CD4-positive, alpha-beta T cell treated with Interleukin-4 for 1 hour (primary cell): Measurements from ENCODE around the gene G2E3.
"Not testable (repeated sequence)": the region's sequence is repeated elsewhere in the genome, so short reads cannot be mapped to it uniquely, and the experiment has no call there.

Experiments used
- DNase-seq, 2 donors: peaks; one replicate each; pipeline ENCODE4 v3.0.0-alpha.2; 2020 to 2022

Gene G2E3

GRCh38 chr14:30558675-30559555 lies at the start of gene G2E3:
TSS of gene G2E3 (plus strand) at chr14:30559158. CDS start at chr14:30581080, 21,922 bp downstream.
- peak; percentile 86 for DNase-seq

- no peak for DNase-seq
Observed at GRCh38 chr14:30517737-30518136, 41.2 kb upstream of the G2E3 start.

- no peak for DNase-seq
Observed at GRCh38 chr14:30518867-30519560, 39.9 kb upstream of the G2E3 start.

- DNase-seq, result no peak
Observed at GRCh38 chr14:30519961-30520360, 39.0 kb upstream of the G2E3 start.

GRCh38 chr14:30520536-30520935 lies 38.4 kb upstream of the G2E3 start:
- no peak for DNase-seq

- peak in 1 of 2 donors; percentile 54 for DNase-seq
Observed at GRCh38 chr14:30521899-30522736, 36.8 kb upstream of the G2E3 start.

- no peak for DNase-seq
Observed at GRCh38 chr14:30525833-30526232, 33.1 kb upstream of the G2E3 start.

- DNase-seq, result no peak
Observed at GRCh38 chr14:30527196-30527595, 31.8 kb upstream of the G2E3 start.

- DNase-seq, result no peak
Observed at GRCh38 chr14:30528119-30528518, 30.8 kb upstream of the G2E3 start.

- DNase-seq, result no peak
Observed at GRCh38 chr14:30528778-30529642, 29.9 kb upstream of the G2E3 start.

- no peak for DNase-seq
Observed at GRCh38 chr14:30532264-30532663, 26.7 kb upstream of the G2E3 start.

- no peak for DNase-seq
Observed at GRCh38 chr14:30533126-30533525, 25.8 kb upstream of the G2E3 start.

- DNase-seq, result no peak
Observed at GRCh38 chr14:30541318-30541717, 17.6 kb upstream of the G2E3 start.

- DNase-seq, result not testable (repeated sequence)
Observed at GRCh38 chr14:30546735-30547134, 12.2 kb upstream of the G2E3 start.

- DNase-seq, result no peak
Observed at GRCh38 chr14:30547388-30548048, 11.4 kb upstream of the G2E3 start.

- no peak for DNase-seq
Observed at GRCh38 chr14:30550335-30550734, 8.6 kb upstream of the G2E3 start.

GRCh38 chr14:30551460-30551859 lies 7.5 kb upstream of the G2E3 start:
- DNase-seq, result no peak

GRCh38 chr14:30553311-30553989 lies 5.5 kb upstream of the G2E3 start:
- no peak for DNase-seq

- DNase-seq, result no peak
Observed at GRCh38 chr14:30558362-30558674, 640 bp upstream of the G2E3 start.

- DNase-seq, result peak in 1 of 2 donors; percentile 8
Observed at GRCh38 chr14:30559638-30560091, 707 bp downstream of the G2E3 start.

- no peak for DNase-seq
Observed at GRCh38 chr14:30560581-30560980, 1.6 kb downstream of the G2E3 start.
